GM23338 (cell line): ENCODE data around the gene LATS2. TPM values are rescaled to one million over a fixed set of nuclear protein-coding genes. Genes with fewer than 3 reads are reported as not detected.

ENCODE experiments used
- ATAC-seq: fragments of 200-7000 bp; cut with Tn5 transposase; 3 replicates; pipeline ENCODE4 v1.9.1; 2020
- DNase-seq: peaks from one replicate; pipeline ENCODE4 v3.0.0-alpha.2; 2015; ENCODE audit warnings: low spot score
- H2AFZ ChIP-seq: fragments of 200-600 bp; sonication (generic); 2 replicates; pipeline ENCODE4 v1.8.0; 2016; ENCODE audit warnings: antibody characterized with exemption, mild to moderate bottlenecking, moderate library complexity
- H3F3A ChIP-seq: fragments of 200-600 bp; sonication (generic); replicated peaks from 2 replicates; pipeline ENCODE4 v1.8.0; 2017; ENCODE audit warnings: antibody characterized with exemption, mixed run types, low read depth
- H3K27ac ChIP-seq: fragments of 200-600 bp; sonication (generic); 2 replicates; pipeline ENCODE4 v1.6.1; 2016; ENCODE audit warnings: low read depth
- H3K27me3 ChIP-seq: fragments of 200-600 bp; sonication (generic); 2 replicates; pipeline ENCODE4 v1.8.0; 2016; ENCODE audit warnings: mild to moderate bottlenecking, mixed run types, moderate library complexity; ENCODE audit not compliant: insufficient read depth
- H3K36me3 ChIP-seq: fragments of 200-600 bp; sonication (generic); 2 replicates; pipeline ENCODE4 v1.8.0; 2016; ENCODE audit warnings: mild to moderate bottlenecking; ENCODE audit not compliant: insufficient read depth
- H3K4me1 ChIP-seq: fragments of 200-600 bp; sonication (generic); 2 replicates; pipeline ENCODE4 v1.8.0; 2016; ENCODE audit warnings: mild to moderate bottlenecking, moderate library complexity; ENCODE audit not compliant: insufficient read depth
- H3K4me2 ChIP-seq: fragments of 200-600 bp; sonication (generic); 2 replicates; pipeline ENCODE4 v1.7.1; 2017; ENCODE audit warnings: mixed run types
- H3K4me3 ChIP-seq: fragments of 200-600 bp; sonication (generic); 2 replicates; pipeline ENCODE4 v1.6.1; 2016; ENCODE audit warnings: mixed run types
- H3K79me2 ChIP-seq: fragments of 200-600 bp; sonication (generic); replicated peaks from 2 replicates; pipeline ENCODE4 v1.8.0; 2017; ENCODE audit warnings: mild to moderate bottlenecking; ENCODE audit not compliant: insufficient read depth
- H3K9me2 ChIP-seq: fragments of 200-600 bp; sonication (generic); 2 replicates; pipeline ENCODE4 v1.8.0; 2017; ENCODE audit not compliant: insufficient read depth
- H4K20me1 ChIP-seq: fragments of 200-600 bp; sonication (generic); replicated peaks from 2 replicates; pipeline ENCODE4 v1.8.0; 2017; ENCODE audit warnings: mild to moderate bottlenecking; ENCODE audit not compliant: insufficient read depth
- H3K27ac Mint-ChIP-seq: 2 replicates; pipeline ENCODE4 v1.8.0; 2020; ENCODE audit warnings: inconsistent platforms, mild to moderate bottlenecking, moderate library complexity, mixed read lengths
- H3K27me3 Mint-ChIP-seq: 3 replicates; pipeline ENCODE4 v1.8.0; 2022; ENCODE audit warnings: low read depth, mild to moderate bottlenecking, moderate library complexity, mixed read lengths, inconsistent platforms; ENCODE audit not compliant: insufficient read depth, poor library complexity
- H3K36me3 Mint-ChIP-seq: 3 replicates; pipeline ENCODE4 v1.8.0; 2021; ENCODE audit warnings: low read depth, mild to moderate bottlenecking, inconsistent platforms, moderate library complexity, mixed read lengths
- H3K4me1 Mint-ChIP-seq: 3 replicates; pipeline ENCODE4 v1.8.0; 2020; ENCODE audit warnings: mild to moderate bottlenecking, inconsistent platforms, mixed read lengths
- H3K4me3 Mint-ChIP-seq: 3 replicates; pipeline ENCODE4 v1.8.0; 2021; ENCODE audit warnings: moderate library complexity, mild to moderate bottlenecking, inconsistent platforms, mixed read lengths
- H3K9me3 Mint-ChIP-seq: 3 replicates; pipeline ENCODE4 v1.8.0; 2020; ENCODE audit warnings: moderate library complexity, mild to moderate bottlenecking, inconsistent platforms, mixed read lengths
- CREB1 ChIP-seq: fragments of 250-450 bp; sonication (Bioruptor Pico); IDR thresholded peaks from 2 replicates; pipeline ENCODE4 v1.5.0; 2020; ENCODE audit warnings: low read depth, mild to moderate bottlenecking, moderate library complexity
- CTCF ChIP-seq, 2 experiments: fragments of 200-600 bp in 1 of 2; sonication (generic) in 1 of 2; conservative IDR thresholded peaks; 2 replicates each; pipeline versions ENCODE4 v1.5.1 to v1.6.1; 2016 to 2017; ENCODE audit warnings: antibody characterized with exemption in 2 of 2, low read depth in 2 of 2, mild to moderate bottlenecking in 2 of 2, moderate library complexity in 1 of 2
- EZH2phosphoT487 ChIP-seq: fragments of 200-600 bp; sonication (generic); IDR thresholded peaks from one replicate; pipeline ENCODE4 v1.8.1; 2018; ENCODE audit warnings: antibody characterized with exemption; ENCODE audit not compliant: unreplicated experiment
- JUNB ChIP-seq: IDR thresholded peaks from one replicate; pipeline ENCODE4 v1.6.1; 2016; ENCODE audit warnings: antibody characterized with exemption; ENCODE audit not compliant: unreplicated experiment
- NANOG ChIP-seq: IDR thresholded peaks from 2 replicates; pipeline ENCODE4 v1.6.1; 2016; ENCODE audit warnings: antibody characterized with exemption, borderline replicate concordance
- STAT1 ChIP-seq: IDR thresholded peaks from one replicate; pipeline ENCODE4 v1.6.1; 2016; ENCODE audit warnings: antibody characterized with exemption; ENCODE audit not compliant: unreplicated experiment
- ZNF114 ChIP-seq: fragments of 250-450 bp; sonication (Bioruptor Pico); IDR thresholded peaks from 2 replicates; pipeline ENCODE4 v1.5.0; 2020; ENCODE audit warnings: mild to moderate bottlenecking, moderate library complexity
- ZNF462 ChIP-seq: fragments of 250-450 bp; sonication (Bioruptor Pico); IDR thresholded peaks from 2 replicates; pipeline ENCODE4 v1.5.0; 2020; ENCODE audit warnings: mild to moderate bottlenecking, moderate library complexity
- polyA plus RNA-seq: library from polyadenylated mRNA; unstranded; fragments of >200 nt; fragmentation: Nextera tagmentation; extraction: Ambion mirVana; gene quantifications from 2 replicates; pipeline ENCODE4 v1.2.1, GENCODE V29; 2016
- total RNA-seq: library from RNA; depleted of rRNA; stranded (reverse); fragments of >200 nt; shearing (Covaris generic); gene quantifications from 2 replicates; pipeline ENCODE4 v1.2.3, GENCODE V29; 2014

LATS2 gene
- total and polyA plus RNA-seq, 2 experiments from 2014 or later = 10.5 to 25.4 TPM

- TF ChIP-seq CTCF (conservative IDR thresholded peaks at IDR 0.05; ENCODE audit: low read depth in 2 of 2) = no peak
- TF ChIP-seq ZNF462 (CRISPR knock-in tag) = no peak
- TF ChIP-seq NANOG = no peak
Measured at GRCh38 chr13:21032656-21033055, 28.7 kb downstream of the LATS2 start (continued).

- peaks cover 100% of the 10 kb centered on the region for H3K79me2 ChIP-seq
- Mint-ChIP-seq H3K36me3 (peaks cover 12% of the 10 kb centered on the region; the same call in 2 of the 3 replicates), H3K27ac (no peak overlapping the region), H3K9me3 (no peaks in the 10 kb centered on the region), H3K27me3 (peaks cover 7% of the 10 kb centered on the region), H3K4me1 (peaks cover 30% of the 10 kb centered on the region), H3K4me3 (no peak overlapping the region)
- H3F3A ChIP-seq = no peaks in the 10 kb centered on the region
- H3K4me1 ChIP-seq = peaks cover 30% of the 10 kb centered on the region
- H3K4me2 ChIP-seq = no peak overlapping the region
- H3K27ac ChIP-seq = no peak overlapping the region
- no peaks in the 10 kb centered on the region for H3K36me3 ChIP-seq
- DNase-seq = no peak
- H3K9me2 ChIP-seq = no peaks in the 10 kb centered on the region
- no peak for ATAC-seq
- no peak overlapping the region for H3K4me3 ChIP-seq
- H4K20me1 ChIP-seq = peaks cover 55% of the 10 kb centered on the region
- H3K27me3 ChIP-seq = no peaks in the 10 kb centered on the region
- H2AFZ ChIP-seq = no peak overlapping the region
- TF ChIP-seq CREB1 (CRISPR knock-in tag) = no peak
- no peak for TF ChIP-seq JUNB
- TF ChIP-seq CTCF (conservative IDR thresholded peaks at IDR 0.05; ENCODE audit: low read depth in 2 of 2) = no peak
- no peak for TF ChIP-seq ZNF114
- TF ChIP-seq STAT1 = no peak
- TF ChIP-seq EZH2phosphoT487 = no peak
Measured at GRCh38 chr13:21031594-21032275, 29.7 kb downstream of the LATS2 start.
